Measurements from ENCODE around the gene USP20.

The USP20 gene

GRCh38 chr9:129919277-129919676, 84.0 kb downstream of the USP20 start:
- Histone ChIP-seq H3K27me3 (ENCODE audit: control insufficient read depth in 1 of 2, insufficient read depth in 2 of 2, low read length in 2 of 2) (no peaks in the 10 kb centered on the region), H3K9me3 (ENCODE audit: low read length) (no peaks in the 10 kb centered on the region), H3K9ac (ENCODE audit: low read length) (no peak overlapping the region), H3K27ac (ENCODE audit: low read depth, low read length) (no peak overlapping the region), H3K4me3 (ENCODE audit: low read depth in 1 of 2, low read length in 2 of 2) (no peak overlapping the region), H3K4me1 (ENCODE audit: insufficient read depth, low read length) (no peaks in the 10 kb centered on the region), H3K36me3 (ENCODE audit: insufficient read depth, low read length) (peaks cover 46% of the 10 kb centered on the region)

- Histone ChIP-seq H3K36me3 (ENCODE audit: insufficient read depth, low read length) (peaks cover 52% of the 10 kb centered on the region), H3K27me3 (ENCODE audit: control insufficient read depth in 1 of 2, insufficient read depth in 2 of 2, low read length in 2 of 2) (no peaks in the 10 kb centered on the region), H3K27ac (ENCODE audit: low read depth, low read length) (no peak overlapping the region)
These were observed 84.6 kb downstream of the USP20 start for GRCh38 chr9:129919841-129920240.

GRCh38 chr9:129921905-129922304, 86.6 kb downstream of the USP20 start:
- H3K4me1 ChIP-seq (ENCODE audit: insufficient read depth, low read length): no peaks in the 10 kb centered on the region
- H3K36me3 ChIP-seq (ENCODE audit: insufficient read depth, low read length): peaks cover 63% of the 10 kb centered on the region
- H3K27me3 ChIP-seq (ENCODE audit: control insufficient read depth in 1 of 2, insufficient read depth in 2 of 2, low read length in 2 of 2): no peaks in the 10 kb centered on the region
- H3K4me3 ChIP-seq (ENCODE audit: low read depth in 1 of 2, low read length in 2 of 2): no peak overlapping the region
- no peak overlapping the region for H3K9ac ChIP-seq (ENCODE audit: low read length)
- no peak overlapping the region for H3K27ac ChIP-seq (ENCODE audit: low read depth, low read length)
- no peaks in the 10 kb centered on the region for H3K9me3 ChIP-seq (ENCODE audit: low read length)

More at GRCh38 chr9:129919841-129920240, 84.6 kb downstream of the USP20 start:
- Histone ChIP-seq H3K4me3 (ENCODE audit: low read depth in 1 of 2, low read length in 2 of 2) (no peak overlapping the region), H3K9me3 (ENCODE audit: low read length) (no peaks in the 10 kb centered on the region), H3K4me1 (ENCODE audit: insufficient read depth, low read length) (no peaks in the 10 kb centered on the region), H3K9ac (ENCODE audit: low read length) (no peak overlapping the region)

- Histone ChIP-seq H3K36me3 (ENCODE audit: insufficient read depth, low read length) (peaks cover 67% of the 10 kb centered on the region), H3K4me3 (ENCODE audit: low read depth in 1 of 2, low read length in 2 of 2) (no peak overlapping the region), H3K27me3 (ENCODE audit: control insufficient read depth in 1 of 2, insufficient read depth in 2 of 2, low read length in 2 of 2) (no peaks in the 10 kb centered on the region), H3K27ac (ENCODE audit: low read depth, low read length) (no peak overlapping the region), H3K9me3 (ENCODE audit: low read length) (no peaks in the 10 kb centered on the region), H3K9ac (ENCODE audit: low read length) (no peak overlapping the region), H3K4me1 (ENCODE audit: insufficient read depth, low read length) (no peaks in the 10 kb centered on the region)
These were observed 88.3 kb downstream of the USP20 start for GRCh38 chr9:129923589-129923988.

GRCh38 chr9:129929496-129930125, 94.4 kb downstream of the USP20 start:
- Histone ChIP-seq H3K4me1 (ENCODE audit: insufficient read depth, low read length) (peaks cover 25% of the 10 kb centered on the region), H3K36me3 (ENCODE audit: insufficient read depth, low read length) (peaks cover 39% of the 10 kb centered on the region), H3K27me3 (ENCODE audit: control insufficient read depth in 1 of 2, insufficient read depth in 2 of 2, low read length in 2 of 2) (no peaks in the 10 kb centered on the region), H3K9ac (ENCODE audit: low read length) (no peak overlapping the region), H3K4me3 (ENCODE audit: low read depth in 1 of 2, low read length in 2 of 2) (no peak overlapping the region), H3K9me3 (ENCODE audit: low read length) (no peaks in the 10 kb centered on the region), H3K27ac (ENCODE audit: low read depth, low read length) (no peak overlapping the region)

- H3K27me3 ChIP-seq (ENCODE audit: control insufficient read depth in 1 of 2, insufficient read depth in 2 of 2, low read length in 2 of 2): no peaks in the 10 kb centered on the region
- no peak overlapping the region for H3K9ac ChIP-seq (ENCODE audit: low read length)
- H3K4me1 ChIP-seq (ENCODE audit: insufficient read depth, low read length): peaks cover 33% of the 10 kb centered on the region
- H3K36me3 ChIP-seq (ENCODE audit: insufficient read depth, low read length): peaks cover 34% of the 10 kb centered on the region
- H3K4me3 ChIP-seq (ENCODE audit: low read depth in 1 of 2, low read length in 2 of 2): no peak overlapping the region
- H3K27ac ChIP-seq (ENCODE audit: low read depth, low read length): peak overlapping the region; percentile 14
- H3K9me3 ChIP-seq (ENCODE audit: low read length): no peaks in the 10 kb centered on the region
These were observed 95.5 kb downstream of the USP20 start for GRCh38 chr9:129930743-129931142.

Data from muscle layer of colon (tissue), 2 donors.